GM23338 (cell line): Measurements from ENCODE around the gene ANTXR1.

ENCODE experiments used
- CREB1 ChIP-seq: fragments of 250-450 bp; sonication (Bioruptor Pico); IDR thresholded peaks from 2 replicates; pipeline ENCODE4 v1.5.0; 2020; ENCODE audit warnings: low read depth, mild to moderate bottlenecking, moderate library complexity
- EZH2 ChIP-seq: fragments of 200-600 bp; sonication (generic); IDR thresholded peaks from one replicate; pipeline ENCODE4 v1.8.0; 2017; ENCODE audit warnings: antibody characterized with exemption, mild to moderate bottlenecking, low read depth; ENCODE audit not compliant: unreplicated experiment
- EZH2phosphoT487 ChIP-seq: fragments of 200-600 bp; sonication (generic); IDR thresholded peaks from one replicate; pipeline ENCODE4 v1.8.1; 2018; ENCODE audit warnings: antibody characterized with exemption; ENCODE audit not compliant: unreplicated experiment
- JUNB ChIP-seq: IDR thresholded peaks from one replicate; pipeline ENCODE4 v1.6.1; 2016; ENCODE audit warnings: antibody characterized with exemption; ENCODE audit not compliant: unreplicated experiment
- NANOG ChIP-seq: IDR thresholded peaks from 2 replicates; pipeline ENCODE4 v1.6.1; 2016; ENCODE audit warnings: antibody characterized with exemption, borderline replicate concordance
- POLR2AphosphoS5 ChIP-seq: IDR thresholded peaks from 2 replicates; pipeline ENCODE4 v1.6.1; 2016; ENCODE audit warnings: antibody characterized with exemption, low read depth
- STAT1 ChIP-seq: IDR thresholded peaks from one replicate; pipeline ENCODE4 v1.6.1; 2016; ENCODE audit warnings: antibody characterized with exemption; ENCODE audit not compliant: unreplicated experiment
- ZNF114 ChIP-seq: fragments of 250-450 bp; sonication (Bioruptor Pico); IDR thresholded peaks from 2 replicates; pipeline ENCODE4 v1.5.0; 2020; ENCODE audit warnings: mild to moderate bottlenecking, moderate library complexity
- ZNF331 ChIP-seq: fragments of 250-450 bp; sonication (Bioruptor Pico); IDR thresholded peaks from 2 replicates; pipeline ENCODE4 v1.5.0; 2020; ENCODE audit warnings: low read depth, mild to moderate bottlenecking, moderate library complexity
- TF ChIP-seq, protein P1 (sequence below), 2 experiments: fragments of 200-600 bp in 1 of 2; sonication (generic) in 1 of 2; conservative IDR thresholded peaks; 2 replicates each; pipeline versions ENCODE4 v1.5.1 to v1.6.1; 2016 to 2017; ENCODE audit warnings: antibody characterized with exemption in 2 of 2, low read depth in 2 of 2, mild to moderate bottlenecking in 2 of 2, moderate library complexity in 1 of 2
- TF ChIP-seq, protein P2 (sequence below): IDR thresholded peaks from one replicate; pipeline ENCODE4 v1.6.1; 2018; ENCODE audit warnings: antibody characterized with exemption; ENCODE audit not compliant: unreplicated experiment
- TF ChIP-seq, protein P3 (sequence below): IDR thresholded peaks from 2 replicates; pipeline ENCODE4 v1.6.1; 2016; ENCODE audit warnings: antibody characterized with exemption
- TF ChIP-seq, protein P4 (sequence below): fragments of 250-450 bp; sonication (Bioruptor Pico); IDR thresholded peaks from 2 replicates; pipeline ENCODE4 v1.5.0; 2020; ENCODE audit warnings: mild to moderate bottlenecking, moderate library complexity

DNA sequence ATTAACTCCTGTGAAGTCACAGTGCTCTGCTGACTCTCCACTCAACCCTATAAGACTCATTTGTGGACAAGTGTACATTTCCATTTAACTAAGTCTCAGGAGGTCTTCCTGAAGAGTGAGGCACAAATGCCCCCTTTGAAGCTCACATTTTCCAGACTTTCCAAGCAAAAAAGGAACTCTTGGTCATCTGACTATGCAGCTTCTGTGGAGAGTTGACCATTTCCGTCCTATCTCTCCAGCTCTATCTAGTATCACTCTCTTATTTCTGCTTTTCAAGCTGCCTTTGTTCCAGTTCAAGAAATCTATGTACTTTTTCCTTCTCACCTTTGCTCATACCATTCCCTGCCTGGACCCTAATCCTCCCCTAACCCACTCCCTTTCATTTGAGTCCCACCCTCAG is 77.0 kb downstream of the ANTXR1 start:
- TF ChIP-seq EZH2phosphoT487 (no peak), POLR2AphosphoS5 (no peak), EZH2 (no peak), JUNB (no peak), ZNF331 (CRISPR knock-in tag) (no peak), ZNF114 (CRISPR knock-in tag) (no peak), CREB1 (CRISPR knock-in tag) (no peak), NANOG (no peak), STAT1 (no peak)
- TF ChIP-seq, protein P1, sequence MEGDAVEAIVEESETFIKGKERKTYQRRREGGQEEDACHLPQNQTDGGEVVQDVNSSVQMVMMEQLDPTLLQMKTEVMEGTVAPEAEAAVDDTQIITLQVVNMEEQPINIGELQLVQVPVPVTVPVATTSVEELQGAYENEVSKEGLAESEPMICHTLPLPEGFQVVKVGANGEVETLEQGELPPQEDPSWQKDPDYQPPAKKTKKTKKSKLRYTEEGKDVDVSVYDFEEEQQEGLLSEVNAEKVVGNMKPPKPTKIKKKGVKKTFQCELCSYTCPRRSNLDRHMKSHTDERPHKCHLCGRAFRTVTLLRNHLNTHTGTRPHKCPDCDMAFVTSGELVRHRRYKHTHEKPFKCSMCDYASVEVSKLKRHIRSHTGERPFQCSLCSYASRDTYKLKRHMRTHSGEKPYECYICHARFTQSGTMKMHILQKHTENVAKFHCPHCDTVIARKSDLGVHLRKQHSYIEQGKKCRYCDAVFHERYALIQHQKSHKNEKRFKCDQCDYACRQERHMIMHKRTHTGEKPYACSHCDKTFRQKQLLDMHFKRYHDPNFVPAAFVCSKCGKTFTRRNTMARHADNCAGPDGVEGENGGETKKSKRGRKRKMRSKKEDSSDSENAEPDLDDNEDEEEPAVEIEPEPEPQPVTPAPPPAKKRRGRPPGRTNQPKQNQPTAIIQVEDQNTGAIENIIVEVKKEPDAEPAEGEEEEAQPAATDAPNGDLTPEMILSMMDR (conservative IDR thresholded peaks at IDR 0.05; ENCODE audit: low read depth in 2 of 2): no peak
- TF ChIP-seq, protein P2, sequence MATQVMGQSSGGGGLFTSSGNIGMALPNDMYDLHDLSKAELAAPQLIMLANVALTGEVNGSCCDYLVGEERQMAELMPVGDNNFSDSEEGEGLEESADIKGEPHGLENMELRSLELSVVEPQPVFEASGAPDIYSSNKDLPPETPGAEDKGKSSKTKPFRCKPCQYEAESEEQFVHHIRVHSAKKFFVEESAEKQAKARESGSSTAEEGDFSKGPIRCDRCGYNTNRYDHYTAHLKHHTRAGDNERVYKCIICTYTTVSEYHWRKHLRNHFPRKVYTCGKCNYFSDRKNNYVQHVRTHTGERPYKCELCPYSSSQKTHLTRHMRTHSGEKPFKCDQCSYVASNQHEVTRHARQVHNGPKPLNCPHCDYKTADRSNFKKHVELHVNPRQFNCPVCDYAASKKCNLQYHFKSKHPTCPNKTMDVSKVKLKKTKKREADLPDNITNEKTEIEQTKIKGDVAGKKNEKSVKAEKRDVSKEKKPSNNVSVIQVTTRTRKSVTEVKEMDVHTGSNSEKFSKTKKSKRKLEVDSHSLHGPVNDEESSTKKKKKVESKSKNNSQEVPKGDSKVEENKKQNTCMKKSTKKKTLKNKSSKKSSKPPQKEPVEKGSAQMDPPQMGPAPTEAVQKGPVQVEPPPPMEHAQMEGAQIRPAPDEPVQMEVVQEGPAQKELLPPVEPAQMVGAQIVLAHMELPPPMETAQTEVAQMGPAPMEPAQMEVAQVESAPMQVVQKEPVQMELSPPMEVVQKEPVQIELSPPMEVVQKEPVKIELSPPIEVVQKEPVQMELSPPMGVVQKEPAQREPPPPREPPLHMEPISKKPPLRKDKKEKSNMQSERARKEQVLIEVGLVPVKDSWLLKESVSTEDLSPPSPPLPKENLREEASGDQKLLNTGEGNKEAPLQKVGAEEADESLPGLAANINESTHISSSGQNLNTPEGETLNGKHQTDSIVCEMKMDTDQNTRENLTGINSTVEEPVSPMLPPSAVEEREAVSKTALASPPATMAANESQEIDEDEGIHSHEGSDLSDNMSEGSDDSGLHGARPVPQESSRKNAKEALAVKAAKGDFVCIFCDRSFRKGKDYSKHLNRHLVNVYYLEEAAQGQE: no peak
- TF ChIP-seq, protein P3, sequence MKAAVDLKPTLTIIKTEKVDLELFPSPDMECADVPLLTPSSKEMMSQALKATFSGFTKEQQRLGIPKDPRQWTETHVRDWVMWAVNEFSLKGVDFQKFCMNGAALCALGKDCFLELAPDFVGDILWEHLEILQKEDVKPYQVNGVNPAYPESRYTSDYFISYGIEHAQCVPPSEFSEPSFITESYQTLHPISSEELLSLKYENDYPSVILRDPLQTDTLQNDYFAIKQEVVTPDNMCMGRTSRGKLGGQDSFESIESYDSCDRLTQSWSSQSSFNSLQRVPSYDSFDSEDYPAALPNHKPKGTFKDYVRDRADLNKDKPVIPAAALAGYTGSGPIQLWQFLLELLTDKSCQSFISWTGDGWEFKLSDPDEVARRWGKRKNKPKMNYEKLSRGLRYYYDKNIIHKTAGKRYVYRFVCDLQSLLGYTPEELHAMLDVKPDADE: no peak
- TF ChIP-seq, protein P4, sequence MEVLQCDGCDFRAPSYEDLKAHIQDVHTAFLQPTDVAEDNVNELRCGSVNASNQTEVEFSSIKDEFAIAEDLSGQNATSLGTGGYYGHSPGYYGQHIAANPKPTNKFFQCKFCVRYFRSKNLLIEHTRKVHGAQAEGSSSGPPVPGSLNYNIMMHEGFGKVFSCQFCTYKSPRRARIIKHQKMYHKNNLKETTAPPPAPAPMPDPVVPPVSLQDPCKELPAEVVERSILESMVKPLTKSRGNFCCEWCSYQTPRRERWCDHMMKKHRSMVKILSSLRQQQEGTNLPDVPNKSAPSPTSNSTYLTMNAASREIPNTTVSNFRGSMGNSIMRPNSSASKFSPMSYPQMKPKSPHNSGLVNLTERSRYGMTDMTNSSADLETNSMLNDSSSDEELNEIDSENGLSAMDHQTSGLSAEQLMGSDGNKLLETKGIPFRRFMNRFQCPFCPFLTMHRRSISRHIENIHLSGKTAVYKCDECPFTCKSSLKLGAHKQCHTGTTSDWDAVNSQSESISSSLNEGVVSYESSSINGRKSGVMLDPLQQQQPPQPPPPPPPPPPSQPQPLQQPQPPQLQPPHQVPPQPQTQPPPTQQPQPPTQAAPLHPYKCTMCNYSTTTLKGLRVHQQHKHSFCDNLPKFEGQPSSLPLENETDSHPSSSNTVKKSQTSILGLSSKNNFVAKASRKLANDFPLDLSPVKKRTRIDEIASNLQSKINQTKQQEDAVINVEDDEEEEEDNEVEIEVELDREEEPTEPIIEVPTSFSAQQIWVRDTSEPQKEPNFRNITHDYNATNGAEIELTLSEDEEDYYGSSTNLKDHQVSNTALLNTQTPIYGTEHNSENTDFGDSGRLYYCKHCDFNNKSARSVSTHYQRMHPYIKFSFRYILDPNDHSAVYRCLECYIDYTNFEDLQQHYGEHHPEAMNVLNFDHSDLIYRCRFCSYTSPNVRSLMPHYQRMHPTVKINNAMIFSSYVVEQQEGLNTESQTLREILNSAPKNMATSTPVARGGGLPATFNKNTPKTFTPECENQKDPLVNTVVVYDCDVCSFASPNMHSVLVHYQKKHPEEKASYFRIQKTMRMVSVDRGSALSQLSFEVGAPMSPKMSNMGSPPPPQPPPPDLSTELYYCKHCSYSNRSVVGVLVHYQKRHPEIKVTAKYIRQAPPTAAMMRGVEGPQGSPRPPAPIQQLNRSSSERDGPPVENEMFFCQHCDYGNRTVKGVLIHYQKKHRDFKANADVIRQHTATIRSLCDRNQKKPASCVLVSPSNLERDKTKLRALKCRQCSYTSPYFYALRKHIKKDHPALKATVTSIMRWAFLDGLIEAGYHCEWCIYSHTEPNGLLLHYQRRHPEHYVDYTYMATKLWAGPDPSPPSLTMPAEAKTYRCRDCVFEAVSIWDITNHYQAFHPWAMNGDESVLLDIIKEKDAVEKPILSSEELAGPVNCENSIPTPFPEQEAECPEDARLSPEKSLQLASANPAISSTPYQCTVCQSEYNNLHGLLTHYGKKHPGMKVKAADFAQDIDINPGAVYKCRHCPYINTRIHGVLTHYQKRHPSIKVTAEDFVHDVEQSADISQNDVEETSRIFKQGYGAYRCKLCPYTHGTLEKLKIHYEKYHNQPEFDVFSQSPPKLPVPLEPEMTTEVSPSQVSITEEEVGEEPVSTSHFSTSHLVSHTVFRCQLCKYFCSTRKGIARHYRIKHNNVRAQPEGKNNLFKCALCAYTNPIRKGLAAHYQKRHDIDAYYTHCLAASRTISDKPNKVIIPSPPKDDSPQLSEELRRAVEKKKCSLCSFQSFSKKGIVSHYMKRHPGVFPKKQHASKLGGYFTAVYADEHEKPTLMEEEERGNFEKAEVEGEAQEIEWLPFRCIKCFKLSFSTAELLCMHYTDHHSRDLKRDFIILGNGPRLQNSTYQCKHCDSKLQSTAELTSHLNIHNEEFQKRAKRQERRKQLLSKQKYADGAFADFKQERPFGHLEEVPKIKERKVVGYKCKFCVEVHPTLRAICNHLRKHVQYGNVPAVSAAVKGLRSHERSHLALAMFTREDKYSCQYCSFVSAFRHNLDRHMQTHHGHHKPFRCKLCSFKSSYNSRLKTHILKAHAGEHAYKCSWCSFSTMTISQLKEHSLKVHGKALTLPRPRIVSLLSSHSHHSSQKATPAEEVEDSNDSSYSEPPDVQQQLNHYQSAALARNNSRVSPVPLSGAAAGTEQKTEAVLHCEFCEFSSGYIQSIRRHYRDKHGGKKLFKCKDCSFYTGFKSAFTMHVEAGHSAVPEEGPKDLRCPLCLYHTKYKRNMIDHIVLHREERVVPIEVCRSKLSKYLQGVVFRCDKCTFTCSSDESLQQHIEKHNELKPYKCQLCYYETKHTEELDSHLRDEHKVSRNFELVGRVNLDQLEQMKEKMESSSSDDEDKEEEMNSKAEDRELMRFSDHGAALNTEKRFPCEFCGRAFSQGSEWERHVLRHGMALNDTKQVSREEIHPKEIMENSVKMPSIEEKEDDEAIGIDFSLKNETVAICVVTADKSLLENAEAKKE: no peak
